GM15510 (cell line): ENCODE measurements around the gene NANOGP8.

Experiments
- POLR2A ChIP-seq: IDR thresholded peaks from 3 replicates; pipeline ENCODE4 v1.6.1; 2011; ENCODE audit warnings: borderline replicate concordance; ENCODE audit not compliant: insufficient read length; ENCODE audit errors: extremely low read depth

NANOGP8 gene

DNA sequence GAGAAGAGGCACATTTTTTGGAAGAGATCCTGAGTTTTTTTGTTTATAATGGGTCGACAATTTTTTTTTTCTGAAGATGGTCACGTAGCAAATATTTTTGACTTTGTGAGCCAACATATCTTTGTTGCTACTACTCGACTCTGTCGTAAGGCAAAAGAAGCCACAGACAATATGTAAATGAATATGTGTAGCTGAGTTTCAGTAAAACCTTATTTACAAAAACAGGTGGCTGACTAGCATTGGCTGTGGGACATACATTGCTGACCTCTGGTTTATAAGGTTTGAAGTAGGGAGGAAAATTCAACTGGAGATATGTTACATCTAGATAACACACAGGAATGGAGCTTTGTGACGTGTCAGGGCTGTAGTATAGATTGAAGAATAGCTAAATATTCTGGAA lies 22.5 kb upstream of the NANOGP8 start:
- no peak for TF ChIP-seq POLR2A

DNA sequence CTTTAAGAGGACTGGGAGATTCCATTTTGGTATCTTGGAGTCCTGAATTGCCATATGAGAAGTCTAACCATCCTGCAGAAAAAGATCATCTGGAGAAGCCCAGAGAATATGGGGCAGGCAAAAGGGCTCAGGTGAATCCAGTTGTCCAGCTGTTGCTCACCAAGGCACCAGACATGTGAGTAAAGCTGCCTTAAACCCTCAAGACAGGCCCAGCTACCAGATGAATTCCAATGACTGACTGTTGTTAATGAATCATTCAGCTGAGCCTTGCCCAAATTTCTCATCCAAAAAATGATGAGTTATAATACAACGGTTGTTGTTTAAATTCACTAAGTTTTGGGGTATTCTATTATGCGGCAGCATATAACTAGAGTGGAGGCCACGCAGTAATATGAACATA lies 22.0 kb upstream of the NANOGP8 start:
- TF ChIP-seq POLR2A = no peak

DNA sequence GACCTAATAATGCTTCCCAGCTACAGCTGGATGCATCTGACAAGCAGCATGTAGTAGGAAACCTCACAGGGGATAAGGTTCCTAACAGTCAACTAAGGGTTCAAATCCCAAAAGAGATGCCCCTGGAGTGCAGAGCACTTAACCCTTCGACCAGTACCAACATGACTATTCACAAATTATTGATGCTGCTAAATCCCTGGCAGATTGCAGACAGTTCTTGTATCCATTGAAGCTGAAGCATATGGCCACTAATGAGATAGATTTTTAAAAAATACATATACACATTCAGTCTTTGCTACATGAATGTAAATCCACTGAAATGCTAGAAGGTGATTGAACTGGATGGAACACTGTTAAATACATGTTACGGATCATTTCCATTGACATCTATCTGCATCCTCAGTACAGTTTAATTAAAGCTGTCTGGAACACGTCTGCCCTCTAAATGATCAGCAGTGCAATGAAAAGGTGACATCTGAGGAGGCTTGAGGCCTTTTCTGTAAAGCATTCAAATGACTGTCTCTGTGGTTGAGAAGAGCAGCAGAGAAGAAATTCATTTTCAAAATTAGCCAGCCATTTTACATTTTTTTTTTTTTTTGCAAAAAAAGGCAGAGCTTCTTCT lies 19.5 kb upstream of the NANOGP8 start:
- TF ChIP-seq POLR2A = no peak

DNA sequence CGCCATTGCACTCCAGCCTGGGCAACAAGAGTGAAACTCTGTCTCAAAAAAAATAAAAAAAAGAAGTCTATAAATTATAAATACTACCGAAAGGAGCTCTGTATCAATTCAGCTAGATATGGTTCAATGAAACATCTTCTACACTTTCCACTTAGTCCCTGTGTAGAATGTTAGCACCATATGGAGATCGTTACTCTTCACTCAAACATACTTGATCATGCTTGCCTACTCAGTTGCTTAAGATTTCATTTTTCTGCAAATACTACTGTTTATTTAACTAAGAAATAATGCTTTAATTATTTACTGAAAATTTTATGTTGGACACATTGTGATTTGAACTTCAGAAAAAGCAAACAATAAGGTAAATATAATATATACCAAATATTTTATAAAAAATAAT lies 17.1 kb upstream of the NANOGP8 start:
- no peak for TF ChIP-seq POLR2A

DNA sequence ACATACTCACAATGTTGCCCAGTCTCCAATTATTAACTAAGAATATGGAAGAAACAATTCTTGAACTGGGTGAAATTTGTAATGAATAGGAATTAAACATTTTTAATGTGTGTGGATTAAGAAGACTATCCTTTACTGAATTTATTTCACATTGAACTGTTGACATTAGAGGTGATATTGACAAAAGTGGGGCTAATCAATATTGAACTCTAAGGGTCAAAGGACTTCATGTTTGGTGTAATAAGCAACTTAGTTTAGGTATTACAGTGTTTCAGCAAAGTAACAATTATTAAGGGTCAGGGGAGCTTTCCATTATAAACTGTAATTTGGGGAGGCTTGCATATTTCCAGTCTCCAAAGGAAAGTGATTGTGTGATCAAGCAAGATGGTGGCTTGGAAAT lies 16.2 kb upstream of the NANOGP8 start:
- TF ChIP-seq POLR2A = no peak

DNA sequence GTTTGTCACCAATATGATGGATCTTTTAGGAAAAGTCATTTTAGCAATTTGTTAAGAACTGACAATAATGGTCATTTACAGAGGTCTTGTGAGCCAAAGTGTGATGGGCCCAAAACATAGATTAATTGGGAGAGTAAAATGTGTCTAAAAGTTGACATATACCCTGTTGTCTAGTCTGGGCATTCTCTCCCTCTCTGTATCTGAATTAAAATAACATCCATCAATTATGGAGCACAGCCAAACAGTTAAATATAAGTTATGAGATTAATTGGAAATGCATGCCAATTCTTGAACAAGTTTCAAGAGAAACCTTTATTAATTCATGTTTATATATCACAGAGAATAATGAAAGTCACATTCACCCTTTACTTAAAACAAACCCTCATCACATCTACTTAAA lies 13.6 kb upstream of the NANOGP8 start:
- no peak for TF ChIP-seq POLR2A

DNA sequence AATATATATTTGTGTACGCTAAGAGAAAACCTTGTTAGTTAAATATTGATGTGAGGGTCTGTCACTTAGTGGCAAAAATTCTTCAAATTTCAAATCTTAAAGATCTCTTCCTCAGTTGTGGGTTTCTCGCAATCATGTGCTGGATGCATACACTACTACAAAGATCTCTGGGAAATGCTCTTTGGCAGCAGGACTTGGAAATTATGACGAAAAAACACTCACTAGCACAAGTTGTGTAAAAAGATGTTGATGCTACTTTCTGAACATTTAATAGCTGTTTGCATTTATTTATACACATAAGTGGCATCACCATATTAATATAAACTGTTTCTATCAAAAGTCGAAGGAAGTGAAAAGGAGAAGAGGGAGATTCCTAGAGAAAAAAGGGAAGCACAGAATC lies 10.8 kb upstream of the NANOGP8 start:
- no peak for TF ChIP-seq POLR2A

DNA sequence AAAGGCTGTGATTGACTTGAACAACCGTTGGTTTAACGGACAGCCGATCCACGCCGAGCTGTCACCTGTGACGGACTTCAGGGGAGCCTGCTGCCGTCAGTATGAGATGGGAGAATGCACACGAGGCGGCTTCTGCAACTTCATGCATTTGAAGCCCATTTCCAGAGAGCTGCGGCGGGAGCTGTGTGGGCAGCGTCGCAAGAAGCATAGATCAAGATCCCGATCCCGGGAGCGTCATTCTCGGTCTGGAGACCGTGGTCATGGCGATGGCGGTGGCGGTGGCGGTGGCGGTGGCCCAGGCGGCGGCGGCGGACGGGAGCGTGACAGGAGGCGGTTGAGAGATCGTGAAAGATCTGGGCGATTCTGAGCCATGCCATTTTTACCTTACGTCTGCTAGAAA lies 7.8 kb upstream of the NANOGP8 start:
- no peak for TF ChIP-seq POLR2A

DNA sequence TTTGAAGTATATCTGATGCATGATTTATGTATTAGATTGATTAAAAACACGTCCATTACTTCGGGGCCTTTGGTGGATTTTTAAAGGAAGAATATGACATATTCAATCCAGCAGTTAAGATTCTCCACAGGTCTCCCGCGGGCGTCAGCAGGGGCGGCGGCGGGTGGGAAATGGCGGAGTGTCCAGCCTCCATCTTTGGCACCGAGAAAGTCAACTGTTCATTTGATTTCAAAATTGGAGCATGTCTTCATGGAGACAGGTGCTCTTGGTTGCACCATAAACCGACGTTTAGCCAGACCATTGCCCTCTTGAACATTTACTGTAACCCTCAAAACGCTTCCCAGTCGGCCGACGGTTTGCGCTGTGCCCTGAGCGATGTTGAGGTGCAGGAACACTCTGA lies 7.2 kb upstream of the NANOGP8 start:
- no peak for TF ChIP-seq POLR2A

DNA sequence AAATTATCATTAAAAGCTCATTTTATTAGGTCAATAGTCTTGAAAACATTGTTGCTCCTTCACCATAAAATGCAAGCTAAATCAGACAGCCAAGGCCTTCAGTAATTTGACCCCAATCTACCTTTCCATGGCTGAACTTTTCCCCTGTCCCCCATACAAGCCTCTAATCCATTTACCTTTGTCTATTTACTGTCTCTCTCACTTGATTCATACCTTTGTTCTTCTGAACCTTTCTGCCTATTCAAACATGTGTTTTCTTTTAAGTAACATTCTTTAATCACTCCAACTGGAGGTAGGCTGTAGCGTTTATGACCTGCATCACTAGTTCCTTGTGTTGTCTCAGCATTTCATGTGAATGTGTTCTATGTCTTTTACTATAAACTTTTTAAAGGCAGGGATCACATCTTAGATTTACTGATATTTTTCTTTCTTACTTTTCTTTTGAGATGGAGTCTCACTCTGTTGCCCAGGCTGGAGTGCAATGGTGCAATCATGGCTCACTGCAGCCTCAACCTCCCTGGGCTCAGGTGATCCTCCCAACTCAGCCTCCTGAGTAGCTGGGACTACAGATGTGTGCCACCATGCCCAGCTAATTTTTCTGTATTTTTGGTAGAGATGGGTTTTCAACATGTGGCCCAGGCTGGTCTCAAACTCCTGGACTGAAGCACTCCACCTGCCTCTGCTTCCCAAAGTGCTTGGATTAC lies 5.2 kb upstream of the NANOGP8 start:
- TF ChIP-seq POLR2A = no peak

DNA sequence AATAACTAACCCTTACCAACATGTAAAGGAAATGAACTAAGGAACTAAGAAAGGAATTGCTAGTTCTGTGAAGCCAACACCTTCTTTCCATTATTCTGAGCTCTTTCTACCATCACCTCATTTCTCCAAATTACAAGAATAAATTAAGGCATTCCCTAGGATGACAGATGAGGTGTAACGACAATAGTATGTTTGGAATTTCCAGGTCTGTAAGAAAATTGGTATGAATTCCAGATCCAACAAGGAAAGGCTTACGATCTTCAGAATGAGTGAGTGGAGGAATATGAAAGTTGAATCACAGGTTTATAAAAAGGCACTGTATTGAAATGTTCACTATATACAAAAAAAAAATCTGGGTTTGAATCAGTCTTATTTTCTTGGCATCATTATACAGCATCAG lies 4.5 kb upstream of the NANOGP8 start:
- TF ChIP-seq POLR2A = no peak

DNA sequence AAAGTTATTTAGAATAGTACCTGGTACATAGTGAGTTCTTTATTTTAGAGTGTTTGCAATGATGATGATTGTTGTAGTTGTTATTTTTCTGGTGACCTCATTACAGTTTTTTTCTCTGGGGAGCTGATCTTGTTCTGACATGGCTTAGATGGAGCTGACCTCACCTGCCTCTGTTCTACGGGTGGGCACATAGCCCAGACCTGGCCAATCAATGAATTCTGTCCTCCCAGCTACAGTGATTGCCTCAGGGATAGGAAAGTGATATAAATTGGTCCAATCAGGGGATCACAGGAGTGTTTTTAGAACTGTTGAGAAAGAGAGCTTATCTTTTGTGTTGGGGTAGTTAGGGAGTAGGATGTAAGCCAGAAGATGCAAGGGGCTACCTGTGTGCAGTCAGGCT lies 3.2 kb upstream of the NANOGP8 start:
- TF ChIP-seq POLR2A = no peak

DNA sequence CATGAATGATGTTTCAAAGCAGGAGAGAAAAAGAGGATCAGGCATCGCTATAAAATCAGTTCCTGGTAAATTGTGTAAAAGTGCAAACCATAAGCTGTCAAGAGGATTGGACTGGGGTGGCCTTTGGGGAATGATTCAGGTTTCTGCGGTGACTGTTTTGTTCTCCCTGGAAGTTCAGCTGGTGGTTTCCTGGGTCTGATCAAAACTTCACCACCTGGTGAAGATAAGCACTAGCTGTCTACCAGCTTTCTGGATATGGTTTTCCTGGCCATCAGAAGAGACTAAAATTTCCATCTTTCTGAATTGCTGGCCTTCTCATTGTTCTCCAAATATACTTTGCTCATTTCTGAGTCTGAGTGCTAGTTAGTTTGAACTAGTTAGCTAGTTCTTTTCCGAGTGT lies 2.7 kb upstream of the NANOGP8 start:
- TF ChIP-seq POLR2A = no peak

DNA sequence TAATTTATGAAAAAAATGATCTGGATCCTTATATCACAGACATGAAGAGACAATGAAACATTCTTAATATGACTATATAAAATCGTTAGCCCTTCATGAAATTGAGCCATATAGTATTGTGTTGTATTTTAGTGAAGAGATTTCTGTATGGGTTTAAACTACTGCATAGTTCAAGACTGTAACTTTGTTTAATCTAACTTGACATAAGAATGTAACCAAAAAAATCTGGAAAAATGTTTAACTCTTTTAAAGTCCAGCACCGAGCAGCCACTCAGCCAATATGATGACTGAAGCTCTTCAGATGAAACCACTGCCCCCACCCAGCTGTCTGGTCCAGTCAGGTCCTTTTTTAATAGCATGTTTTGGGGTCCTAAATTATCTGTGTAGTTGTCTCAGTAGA lies 4.9 kb downstream of the NANOGP8 start:
- TF ChIP-seq POLR2A = no peak

DNA sequence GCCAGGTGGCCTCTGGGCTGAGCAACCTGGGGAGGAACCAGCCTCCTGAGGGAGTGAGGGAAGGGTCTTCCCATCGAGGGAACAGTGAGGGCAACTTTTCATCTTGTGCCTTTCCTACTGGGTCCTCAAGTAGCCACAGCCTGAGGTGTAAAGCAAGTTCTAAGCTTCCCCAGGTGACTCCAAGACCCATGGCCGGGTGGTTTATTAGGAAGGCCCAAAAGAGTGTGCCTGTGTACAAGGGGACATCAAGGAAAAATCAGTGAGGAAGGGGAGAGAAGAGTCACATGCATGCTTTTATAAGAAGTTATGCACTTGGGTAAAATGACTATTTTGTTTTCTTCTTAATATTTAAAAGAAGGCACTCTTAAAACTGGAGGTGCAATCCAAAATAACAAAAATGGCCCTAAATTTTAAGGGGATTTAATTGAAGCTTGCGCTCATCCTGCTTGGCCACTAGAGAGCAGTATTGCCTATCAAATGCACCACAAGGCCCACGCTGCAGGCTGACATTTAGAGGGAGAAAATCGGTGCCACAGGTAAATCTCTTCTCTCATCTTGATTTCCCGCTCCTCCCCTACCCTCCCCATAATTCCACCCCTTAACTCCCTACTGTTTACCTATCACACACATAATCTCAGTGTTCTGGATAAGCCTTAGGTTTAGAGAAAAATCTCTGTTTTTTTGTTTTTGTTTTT lies 6.7 kb downstream of the NANOGP8 start:
- no peak for TF ChIP-seq POLR2A

DNA sequence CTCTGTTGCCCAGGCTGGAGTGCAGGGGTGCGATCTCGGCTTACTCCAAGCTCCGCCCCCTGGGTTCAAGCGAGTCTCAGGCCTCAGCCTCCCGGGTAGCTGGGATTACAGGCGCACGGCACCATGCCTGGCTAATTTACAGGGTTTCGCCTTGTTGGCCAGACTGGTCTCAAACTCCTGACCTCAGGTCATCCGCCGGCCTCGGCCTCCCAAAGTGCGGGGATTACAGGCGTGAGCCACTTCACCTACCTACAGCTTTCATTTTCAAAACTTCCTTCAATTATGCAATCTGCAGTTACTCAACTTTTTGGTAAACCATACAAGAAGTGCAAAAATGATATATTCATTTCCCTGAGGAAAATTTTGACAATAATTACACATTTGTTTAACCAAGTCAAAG lies 14.0 kb downstream of the NANOGP8 start:
- TF ChIP-seq POLR2A = no peak
